Measurements from ENCODE around the gene CDA. TPM values are rescaled to one million over a fixed set of nuclear protein-coding genes. Genes with fewer than 3 reads are reported as not detected.
A peak's percentile ranks its signal among the peaks of the same experiment; 100 is the strongest.

The CDA gene
- total RNA-seq, 4 donors from 2014 or later: 0.84 to 5.7 (median 3.8) TPM

GRCh38 chr1:20661207-20662109 is 72.6 kb downstream of the CDA start, which contains the start of gene DDOST:
Gene DDOST (minus strand): TSS chr1:20661369. CDS start chr1:20661350, 19 bp downstream.
- H3K27me3 ChIP-seq: no peaks in the 10 kb centered on the region
- H3K36me3 ChIP-seq: peaks cover 0 to 21% (median 0%) of the 10 kb centered on the region in 3 donors
- 1 to 2% methylated on average over 14 to 55 of the region's 58 CpGs for WGBS, 2 donors
- peaks cover 0 to 35% (median 12%) of the 10 kb centered on the region in 4 donors for H3K4me1 ChIP-seq
- H3K4me3 ChIP-seq: peak within 1 kb of the TSS; percentile 55 to 91 (median 86)
- DNase-seq (ENCODE audit: low spot score in 2 of 2): peak; percentile 81 to 86
- H3K27ac ChIP-seq: peak within 1 kb of the TSS; percentile 9 to 89 (median 84)
- peak in 1 of 2 donors; percentile 74 for TF ChIP-seq EP300 (IDR thresholded peaks at IDR 0.05)
- TF ChIP-seq POLR2A (IDR thresholded peaks at IDR 0.05): peak in 1 of 2 donors; percentile 50
- peak in 4 of 5 experiments; percentile 37 to 71 (median 54) for TF ChIP-seq CTCF (IDR thresholded peaks at IDR 0.05)
- H3K9me3 ChIP-seq: no peaks in the 10 kb centered on the region

- WGBS, 2 donors: 62% methylated on average over 6 to 7 of the region's 7 CpGs
- no peak for DNase-seq (ENCODE audit: low spot score in 2 of 2)
- no peaks in the 10 kb centered on the region for H3K27me3 ChIP-seq
- TF ChIP-seq POLR2A (IDR thresholded peaks at IDR 0.05) (no peak), EP300 (IDR thresholded peaks at IDR 0.05) (no peak), CTCF (IDR thresholded peaks at IDR 0.05) (no peak)
- H3K4me1 ChIP-seq: peaks cover 0 to 35% (median 12%) of the 10 kb centered on the region in 4 donors
- H3K9me3 ChIP-seq: no peaks in the 10 kb centered on the region
- peak overlapping the region in 3 of 4 donors; percentile 80 to 89 (median 89) for H3K27ac ChIP-seq
- peaks cover 0 to 14% (median 0%) of the 10 kb centered on the region in 3 donors for H3K36me3 ChIP-seq
- peak overlapping the region; percentile 55 to 91 (median 86) for H3K4me3 ChIP-seq
Observed at GRCh38 chr1:20662110-20662475, 73.2 kb downstream of the CDA start.

- TF ChIP-seq POLR2A (IDR thresholded peaks at IDR 0.05) (no peak), CTCF (IDR thresholded peaks at IDR 0.05) (no peak), EP300 (IDR thresholded peaks at IDR 0.05) (no peak)
- no peaks in the 10 kb centered on the region for H3K27me3 ChIP-seq
- peaks cover 0 to 2% (median 0%) of the 10 kb centered on the region in 3 donors for H3K36me3 ChIP-seq
- H3K4me3 ChIP-seq: no peak overlapping the region
- no peaks in the 10 kb centered on the region for H3K9me3 ChIP-seq
- no peak overlapping the region for H3K27ac ChIP-seq
- DNase-seq (ENCODE audit: low spot score in 2 of 2): no peak
- H3K4me1 ChIP-seq: peaks cover 0 to 34% (median 12%) of the 10 kb centered on the region in 4 donors
- 81 to 83% methylated on average over 1 of the region's 1 CpG for WGBS, 2 donors
Observed at GRCh38 chr1:20663365-20663764, 74.5 kb downstream of the CDA start.

GRCh38 chr1:20663969-20664715 is 75.2 kb downstream of the CDA start:
- no peak for TF ChIP-seq EP300 (IDR thresholded peaks at IDR 0.05)
- TF ChIP-seq CTCF (IDR thresholded peaks at IDR 0.05): no peak
- no peak for TF ChIP-seq POLR2A (IDR thresholded peaks at IDR 0.05)
- no peaks in the 10 kb centered on the region for H3K9me3 ChIP-seq
- no peak for DNase-seq (ENCODE audit: low spot score in 2 of 2)
- H3K4me3 ChIP-seq: no peak overlapping the region
- H3K27ac ChIP-seq: no peak overlapping the region
- 75 to 85% methylated on average over 10 to 12 of the region's 12 CpGs for WGBS, 2 donors
- peaks cover 0 to 28% (median 11%) of the 10 kb centered on the region in 4 donors for H3K4me1 ChIP-seq
- H3K27me3 ChIP-seq: no peaks in the 10 kb centered on the region
- H3K36me3 ChIP-seq: no peaks in the 10 kb centered on the region
